ENCODE results near the gene MED12L.

Gene MED12L

DNA sequence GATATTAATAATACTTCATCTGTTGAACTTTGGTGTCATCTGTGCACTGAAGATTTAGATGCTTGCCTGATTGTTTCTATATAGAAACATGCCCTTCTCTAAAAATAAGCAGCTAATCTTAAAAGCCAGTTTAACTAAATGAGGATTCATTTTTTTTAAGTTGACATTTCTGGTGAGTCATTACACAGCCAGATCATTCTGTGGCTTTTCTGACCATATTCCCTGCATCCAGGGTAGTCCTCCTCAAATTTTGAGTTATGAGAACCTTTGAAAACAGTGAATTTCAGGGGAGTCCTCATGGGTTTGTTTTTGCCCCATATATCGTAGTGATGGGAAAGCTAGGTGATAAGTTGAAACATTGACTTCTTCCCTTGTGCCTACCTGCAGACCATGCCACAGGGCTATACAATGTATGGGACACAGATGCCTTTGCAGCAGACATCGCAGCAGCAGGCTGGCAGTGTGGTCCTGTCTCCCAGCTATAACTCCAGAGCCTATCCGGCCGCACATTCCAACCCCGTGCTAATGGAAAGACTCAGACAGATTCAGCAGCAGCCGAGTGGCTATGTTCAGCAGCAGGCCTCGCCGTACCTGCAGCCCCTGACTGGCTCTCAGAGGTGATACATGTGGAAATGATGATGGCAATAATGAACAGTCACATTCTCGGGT lies 325.6 kb downstream of the MED12L start:
- Histone ChIP-seq H3K9me3 (ENCODE audit: low read length) (no peaks in the 10 kb centered on the region), H3K27me3 (ENCODE audit: insufficient read depth, low read length) (no peaks in the 10 kb centered on the region), H3F3A (ENCODE audit: insufficient read depth, low read length) (no peaks in the 10 kb centered on the region), H3K9ac (ENCODE audit: low read length) (no peak overlapping the region), H3K4me2 (ENCODE audit: low read length) (no peak overlapping the region), H2AFZ (ENCODE audit: low read length) (no peak overlapping the region), H3K4me1 (ENCODE audit: insufficient read depth, low read length, severe bottlenecking) (peaks cover 5% of the 10 kb centered on the region), H3K4me3 (ENCODE audit: low read depth, low read length, poor library complexity, severe bottlenecking) (no peak overlapping the region), H4K20me1 (ENCODE audit: insufficient read depth, low read length) (no peaks in the 10 kb centered on the region), H3K36me3 (ENCODE audit: insufficient read depth, low read length) (no peaks in the 10 kb centered on the region), H3K9me2 (ENCODE audit: low read depth, low read length) (no peaks in the 10 kb centered on the region), H3K79me2 (ENCODE audit: insufficient read depth, low read length) (no peaks in the 10 kb centered on the region), H3K27ac (ENCODE audit: low read depth, low read length, poor library complexity, severe bottlenecking) (no peak overlapping the region)
- TF ChIP-seq EZH2 (IDR thresholded peaks at IDR 0.05; ENCODE audit: borderline replicate concordance, low read length), result no peak
- TF ChIP-seq, protein P1, sequence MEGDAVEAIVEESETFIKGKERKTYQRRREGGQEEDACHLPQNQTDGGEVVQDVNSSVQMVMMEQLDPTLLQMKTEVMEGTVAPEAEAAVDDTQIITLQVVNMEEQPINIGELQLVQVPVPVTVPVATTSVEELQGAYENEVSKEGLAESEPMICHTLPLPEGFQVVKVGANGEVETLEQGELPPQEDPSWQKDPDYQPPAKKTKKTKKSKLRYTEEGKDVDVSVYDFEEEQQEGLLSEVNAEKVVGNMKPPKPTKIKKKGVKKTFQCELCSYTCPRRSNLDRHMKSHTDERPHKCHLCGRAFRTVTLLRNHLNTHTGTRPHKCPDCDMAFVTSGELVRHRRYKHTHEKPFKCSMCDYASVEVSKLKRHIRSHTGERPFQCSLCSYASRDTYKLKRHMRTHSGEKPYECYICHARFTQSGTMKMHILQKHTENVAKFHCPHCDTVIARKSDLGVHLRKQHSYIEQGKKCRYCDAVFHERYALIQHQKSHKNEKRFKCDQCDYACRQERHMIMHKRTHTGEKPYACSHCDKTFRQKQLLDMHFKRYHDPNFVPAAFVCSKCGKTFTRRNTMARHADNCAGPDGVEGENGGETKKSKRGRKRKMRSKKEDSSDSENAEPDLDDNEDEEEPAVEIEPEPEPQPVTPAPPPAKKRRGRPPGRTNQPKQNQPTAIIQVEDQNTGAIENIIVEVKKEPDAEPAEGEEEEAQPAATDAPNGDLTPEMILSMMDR (IDR thresholded peaks at IDR 0.05; ENCODE audit: low read length), result no peak

DNA sequence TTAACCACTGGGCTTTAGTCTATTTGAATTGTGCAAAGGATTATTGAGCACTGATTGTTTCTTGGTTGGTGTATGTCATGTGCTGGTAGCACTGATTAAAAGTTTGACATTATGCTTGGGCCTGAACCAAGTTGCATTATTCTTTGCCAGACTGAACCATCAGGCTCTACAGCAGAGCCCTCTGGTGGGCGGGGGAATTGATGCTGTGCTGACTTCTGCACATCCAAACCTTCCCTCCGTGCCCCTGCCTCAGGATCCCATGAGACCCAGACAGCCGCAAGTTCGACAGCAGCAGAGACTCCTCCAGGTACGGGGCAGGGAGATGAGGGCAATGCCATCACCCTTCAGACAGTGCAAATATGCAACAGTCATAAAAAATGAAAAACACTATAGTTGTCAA lies 327.5 kb downstream of the MED12L start:
- H3K4me1 ChIP-seq (ENCODE audit: insufficient read depth, low read length, severe bottlenecking), result peaks cover 5% of the 10 kb centered on the region
- no peak overlapping the region for H3K27ac ChIP-seq (ENCODE audit: low read depth, low read length, poor library complexity, severe bottlenecking)
- H3K27me3 ChIP-seq (ENCODE audit: insufficient read depth, low read length), result no peaks in the 10 kb centered on the region
- H2AFZ ChIP-seq (ENCODE audit: low read length), result no peak overlapping the region
- no peaks in the 10 kb centered on the region for H3F3A ChIP-seq (ENCODE audit: insufficient read depth, low read length)
- H3K4me2 ChIP-seq (ENCODE audit: low read length), result no peak overlapping the region
- H3K9me3 ChIP-seq (ENCODE audit: low read length), result no peaks in the 10 kb centered on the region
- H3K9me2 ChIP-seq (ENCODE audit: low read depth, low read length), result no peaks in the 10 kb centered on the region
- H3K4me3 ChIP-seq (ENCODE audit: low read depth, low read length, poor library complexity, severe bottlenecking), result no peak overlapping the region
- H3K9ac ChIP-seq (ENCODE audit: low read length), result no peak overlapping the region
- no peak for TF ChIP-seq EZH2 (IDR thresholded peaks at IDR 0.05; ENCODE audit: borderline replicate concordance, low read length)
- TF ChIP-seq, protein P1 (IDR thresholded peaks at IDR 0.05; ENCODE audit: low read length), result peak; percentile 37; the same call in 1 of the 2 replicates
- no peaks in the 10 kb centered on the region for H3K79me2 ChIP-seq (ENCODE audit: insufficient read depth, low read length)
- no peaks in the 10 kb centered on the region for H3K36me3 ChIP-seq (ENCODE audit: insufficient read depth, low read length)
- H4K20me1 ChIP-seq (ENCODE audit: insufficient read depth, low read length), result no peaks in the 10 kb centered on the region

DNA sequence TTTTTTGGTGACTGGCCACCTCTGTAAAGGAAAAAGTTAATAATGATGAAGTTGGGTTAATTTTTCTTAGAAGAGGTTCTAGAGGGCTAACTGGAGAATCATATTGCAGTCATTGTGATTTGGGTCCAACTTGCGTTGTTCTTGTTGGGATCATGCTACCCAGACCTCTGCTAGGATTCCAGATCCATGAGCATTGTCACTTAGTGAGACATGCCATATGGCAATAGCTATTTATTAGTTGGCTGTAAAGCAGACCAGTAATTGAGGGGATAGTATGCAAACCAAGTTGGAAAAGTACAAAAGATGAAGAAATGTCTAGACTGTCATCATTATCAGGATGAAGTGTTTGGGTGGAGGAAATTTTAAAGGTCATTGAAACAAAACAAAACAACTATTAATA lies 329.8 kb downstream of the MED12L start:
- H3F3A ChIP-seq (ENCODE audit: insufficient read depth, low read length), result no peaks in the 10 kb centered on the region
- TF ChIP-seq EZH2 (IDR thresholded peaks at IDR 0.05; ENCODE audit: borderline replicate concordance, low read length), result no peak
- TF ChIP-seq, protein P1 (IDR thresholded peaks at IDR 0.05; ENCODE audit: low read length), result no peak
- no peak overlapping the region for H3K9ac ChIP-seq (ENCODE audit: low read length)
- no peak overlapping the region for H3K4me2 ChIP-seq (ENCODE audit: low read length)
- no peaks in the 10 kb centered on the region for H3K79me2 ChIP-seq (ENCODE audit: insufficient read depth, low read length)
- H3K27me3 ChIP-seq (ENCODE audit: insufficient read depth, low read length), result no peaks in the 10 kb centered on the region
- no peak overlapping the region for H3K4me3 ChIP-seq (ENCODE audit: low read depth, low read length, poor library complexity, severe bottlenecking)
- H3K36me3 ChIP-seq (ENCODE audit: insufficient read depth, low read length), result no peaks in the 10 kb centered on the region
- H3K27ac ChIP-seq (ENCODE audit: low read depth, low read length, poor library complexity, severe bottlenecking), result no peak overlapping the region
- H3K9me2 ChIP-seq (ENCODE audit: low read depth, low read length), result no peaks in the 10 kb centered on the region
- peaks cover 5% of the 10 kb centered on the region for H3K4me1 ChIP-seq (ENCODE audit: insufficient read depth, low read length, severe bottlenecking)
- H3K9me3 ChIP-seq (ENCODE audit: low read length), result no peaks in the 10 kb centered on the region
- no peaks in the 10 kb centered on the region for H4K20me1 ChIP-seq (ENCODE audit: insufficient read depth, low read length)
- no peak overlapping the region for H2AFZ ChIP-seq (ENCODE audit: low read length)
